ENCODE results near the gene PRKAR1B.

The PRKAR1B gene

GRCh38 chr7:549891-550625 is 177.0 kb downstream of the PRKAR1B start:
- Histone ChIP-seq H3K23ac (ENCODE audit: low read depth, low read length, poor library complexity) (no peak overlapping the region), H2BK15ac (ENCODE audit: low read length) (no peak overlapping the region), H2AK5ac (ENCODE audit: low read depth, low read length) (no peak overlapping the region), H3K4me1 (ENCODE audit: control insufficient read depth in 2 of 2, insufficient read depth in 1 of 2, low read depth in 1 of 2, low read length in 2 of 2) (no peaks in the 10 kb centered on the region), H4K8ac (ENCODE audit: low read depth, low read length) (no peak overlapping the region), H2BK120ac (ENCODE audit: low read depth, low read length) (peak overlapping the region; percentile 13), H2BK5ac (ENCODE audit: low read length) (no peak overlapping the region), H3K4ac (ENCODE audit: low read length) (no peak overlapping the region), H3K9ac (ENCODE audit: low read depth, low read length, poor library complexity) (no peak overlapping the region), H2AFZ (ENCODE audit: low read length) (no peak overlapping the region), H3K14ac (ENCODE audit: low read length) (no peak overlapping the region), H3K36me3 (replicated peaks in 1 of 2; ENCODE audit: control insufficient read depth in 2 of 2, insufficient read depth in 2 of 2, low read length in 2 of 2) (no peaks in the 10 kb centered on the region), H3K4me2 (ENCODE audit: insufficient read depth, low read length, poor library complexity, severe bottlenecking) (no peak overlapping the region), H3K9me3 (replicated peaks in 1 of 2; ENCODE audit: control insufficient read depth in 2 of 2, insufficient read depth in 1 of 2, low read depth in 1 of 2, low read length in 2 of 2) (no peaks in the 10 kb centered on the region), H4K91ac (ENCODE audit: low read depth, low read length, poor library complexity) (no peak overlapping the region), H3K4me3 (ENCODE audit: low read length in 2 of 2) (no peak overlapping the region), H3K27ac (replicated peaks; ENCODE audit: low read length) (no peak overlapping the region), H3K79me1 (ENCODE audit: low read depth, low read length) (no peaks in the 10 kb centered on the region), H3K18ac (ENCODE audit: low read length) (no peak overlapping the region), H3K27me3 (ENCODE audit: control insufficient read depth in 3 of 3, insufficient read depth in 3 of 3, low read depth in 1 of 3, low read length in 3 of 3) (no peaks in the 10 kb centered on the region), H2BK12ac (ENCODE audit: low read length) (no peak overlapping the region)
- DNase-seq (ENCODE audit: low spot score), result no peak
- WGBS, 2 donors (ENCODE audit: extremely low coverage in 2 of 2, insufficient read length in 2 of 2, insufficient replicate concordance in 1 of 2), result no CpG with 5 or more reads among the region's 31 CpGs

GRCh38 chr7:549066-549890 is 177.8 kb downstream of the PRKAR1B start:
- no peaks in the 10 kb centered on the region for H3K27me3 ChIP-seq (ENCODE audit: control insufficient read depth in 3 of 3, insufficient read depth in 3 of 3, low read depth in 1 of 3, low read length in 3 of 3)

GRCh38 chr7:548401-548800 is 178.7 kb downstream of the PRKAR1B start:
- Histone ChIP-seq H3K27me3 (ENCODE audit: control insufficient read depth in 3 of 3, insufficient read depth in 3 of 3, low read depth in 1 of 3, low read length in 3 of 3) (no peaks in the 10 kb centered on the region), H3K4me2 (ENCODE audit: insufficient read depth, low read length, poor library complexity, severe bottlenecking) (no peak overlapping the region), H3K4ac (ENCODE audit: low read length) (no peak overlapping the region), H3K18ac (ENCODE audit: low read length) (no peak overlapping the region), H3K4me3 (ENCODE audit: low read length in 2 of 2) (no peak overlapping the region), H2BK5ac (ENCODE audit: low read length) (no peak overlapping the region), H3K27ac (replicated peaks; ENCODE audit: low read length) (no peak overlapping the region), H2AFZ (ENCODE audit: low read length) (no peak overlapping the region), H2BK15ac (ENCODE audit: low read length) (no peak overlapping the region), H2BK12ac (ENCODE audit: low read length) (peak overlapping the region; percentile 9), H3K4me1 (ENCODE audit: control insufficient read depth in 2 of 2, insufficient read depth in 1 of 2, low read depth in 1 of 2, low read length in 2 of 2) (no peaks in the 10 kb centered on the region), H3K79me1 (ENCODE audit: low read depth, low read length) (no peaks in the 10 kb centered on the region), H2BK120ac (ENCODE audit: low read depth, low read length) (no peak overlapping the region), H3K9me3 (replicated peaks in 1 of 2; ENCODE audit: control insufficient read depth in 2 of 2, insufficient read depth in 1 of 2, low read depth in 1 of 2, low read length in 2 of 2) (no peaks in the 10 kb centered on the region), H4K91ac (ENCODE audit: low read depth, low read length, poor library complexity) (no peak overlapping the region), H4K8ac (ENCODE audit: low read depth, low read length) (no peak overlapping the region), H3K14ac (ENCODE audit: low read length) (no peak overlapping the region), H3K23ac (ENCODE audit: low read depth, low read length, poor library complexity) (no peak overlapping the region), H2AK5ac (ENCODE audit: low read depth, low read length) (no peak overlapping the region), H3K9ac (ENCODE audit: low read depth, low read length, poor library complexity) (no peak overlapping the region), H3K36me3 (replicated peaks in 1 of 2; ENCODE audit: control insufficient read depth in 2 of 2, insufficient read depth in 2 of 2, low read length in 2 of 2) (no peaks in the 10 kb centered on the region)
- no peak for DNase-seq (ENCODE audit: low spot score)
- WGBS, 2 donors (ENCODE audit: extremely low coverage in 2 of 2, insufficient read length in 2 of 2, insufficient replicate concordance in 1 of 2), result no CpG with 5 or more reads among the region's 11 CpGs

More at GRCh38 chr7:549066-549890, 177.8 kb downstream of the PRKAR1B start:
- no peak for DNase-seq (ENCODE audit: low spot score)
- H2BK12ac ChIP-seq (ENCODE audit: low read length), result no peak overlapping the region
- no peak overlapping the region for H2BK5ac ChIP-seq (ENCODE audit: low read length)
- H4K91ac ChIP-seq (ENCODE audit: low read depth, low read length, poor library complexity), result no peak overlapping the region
- H3K36me3 ChIP-seq (replicated peaks in 1 of 2; ENCODE audit: control insufficient read depth in 2 of 2, insufficient read depth in 2 of 2, low read length in 2 of 2), result no peaks in the 10 kb centered on the region
- no peak overlapping the region for H3K14ac ChIP-seq (ENCODE audit: low read length)
- H3K79me1 ChIP-seq (ENCODE audit: low read depth, low read length), result no peaks in the 10 kb centered on the region
- H2BK120ac ChIP-seq (ENCODE audit: low read depth, low read length), result no peak overlapping the region
- no peak overlapping the region for H3K4me2 ChIP-seq (ENCODE audit: insufficient read depth, low read length, poor library complexity, severe bottlenecking)
- no peak overlapping the region for H3K4ac ChIP-seq (ENCODE audit: low read length)
- H3K9ac ChIP-seq (ENCODE audit: low read depth, low read length, poor library complexity), result no peak overlapping the region
- no peak overlapping the region for H3K27ac ChIP-seq (replicated peaks; ENCODE audit: low read length)
- H3K18ac ChIP-seq (ENCODE audit: low read length), result peak overlapping the region; percentile 27
- no peak overlapping the region for H4K8ac ChIP-seq (ENCODE audit: low read depth, low read length)
- no peak overlapping the region for H3K4me3 ChIP-seq (ENCODE audit: low read length in 2 of 2)
- no peak overlapping the region for H2AFZ ChIP-seq (ENCODE audit: low read length)
- no peaks in the 10 kb centered on the region for H3K9me3 ChIP-seq (replicated peaks in 1 of 2; ENCODE audit: control insufficient read depth in 2 of 2, insufficient read depth in 1 of 2, low read depth in 1 of 2, low read length in 2 of 2)
- no peaks in the 10 kb centered on the region for H3K4me1 ChIP-seq (ENCODE audit: control insufficient read depth in 2 of 2, insufficient read depth in 1 of 2, low read depth in 1 of 2, low read length in 2 of 2)
- WGBS, 2 donors (ENCODE audit: extremely low coverage in 2 of 2, insufficient read length in 2 of 2, insufficient replicate concordance in 1 of 2), result no CpG with 5 or more reads among the region's 43 CpGs
- no peak overlapping the region for H3K23ac ChIP-seq (ENCODE audit: low read depth, low read length, poor library complexity)
- H2BK15ac ChIP-seq (ENCODE audit: low read length), result no peak overlapping the region
- no peak overlapping the region for H2AK5ac ChIP-seq (ENCODE audit: low read depth, low read length)

GRCh38 chr7:545470-545869 is 181.6 kb downstream of the PRKAR1B start:
- Histone ChIP-seq H2BK5ac (ENCODE audit: low read length) (no peak overlapping the region), H4K91ac (ENCODE audit: low read depth, low read length, poor library complexity) (no peak overlapping the region), H3K36me3 (replicated peaks in 1 of 2; ENCODE audit: control insufficient read depth in 2 of 2, insufficient read depth in 2 of 2, low read length in 2 of 2) (no peaks in the 10 kb centered on the region), H3K9ac (ENCODE audit: low read depth, low read length, poor library complexity) (no peak overlapping the region), H2AFZ (ENCODE audit: low read length) (no peak overlapping the region), H3K4ac (ENCODE audit: low read length) (no peak overlapping the region), H3K27ac (replicated peaks; ENCODE audit: low read length) (no peak overlapping the region), H4K8ac (ENCODE audit: low read depth, low read length) (no peak overlapping the region), H3K23ac (ENCODE audit: low read depth, low read length, poor library complexity) (no peak overlapping the region), H3K9me3 (replicated peaks in 1 of 2; ENCODE audit: control insufficient read depth in 2 of 2, insufficient read depth in 1 of 2, low read depth in 1 of 2, low read length in 2 of 2) (peaks cover 0 to 2% of the 10 kb centered on the region in 2 donors), H2BK120ac (ENCODE audit: low read depth, low read length) (no peak overlapping the region), H3K79me1 (ENCODE audit: low read depth, low read length) (no peaks in the 10 kb centered on the region), H3K4me1 (ENCODE audit: control insufficient read depth in 2 of 2, insufficient read depth in 1 of 2, low read depth in 1 of 2, low read length in 2 of 2) (peaks cover 5 to 9% of the 10 kb centered on the region in 2 donors), H3K18ac (ENCODE audit: low read length) (no peak overlapping the region), H2AK5ac (ENCODE audit: low read depth, low read length) (no peak overlapping the region), H2BK15ac (ENCODE audit: low read length) (no peak overlapping the region), H3K14ac (ENCODE audit: low read length) (no peak overlapping the region), H3K4me3 (ENCODE audit: low read length in 2 of 2) (no peak overlapping the region), H3K4me2 (ENCODE audit: insufficient read depth, low read length, poor library complexity, severe bottlenecking) (no peak overlapping the region), H3K27me3 (ENCODE audit: control insufficient read depth in 3 of 3, insufficient read depth in 3 of 3, low read depth in 1 of 3, low read length in 3 of 3) (no peaks in the 10 kb centered on the region), H2BK12ac (ENCODE audit: low read length) (no peak overlapping the region)
- no CpG with 5 or more reads among the region's 16 CpGs for WGBS, 2 donors (ENCODE audit: extremely low coverage in 2 of 2, insufficient read length in 2 of 2, insufficient replicate concordance in 1 of 2)
- DNase-seq (ENCODE audit: low spot score), result no peak

Measured in neuronal stem cell (in vitro differentiated cells).